LHCN-M2 (cell line): ENCODE data around the gene SMARCA5. TPM values are rescaled to one million over a fixed set of nuclear protein-coding genes. Genes with fewer than 3 reads are reported as not detected.
"Not testable (repeated sequence)": the region's sequence is repeated elsewhere in the genome, so short reads cannot be mapped to it uniquely, and the experiment has no call there.

Source experiments
- DNase-seq: peaks from one replicate; pipeline ENCODE4 v3.0.0-alpha.2; 2012; ENCODE audit warnings: low read depth
- polyA plus RNA-seq: library from polyadenylated mRNA; unstranded; fragments of >200 nt; gene quantifications from one replicate; pipeline ENCODE4 v1.2.1, GENCODE V29; 2012; ENCODE audit warnings: missing spikeins
- total RNA-seq: library from RNA; depleted of rRNA; stranded (reverse); fragments of >200 nt; gene quantifications from 2 replicates; pipeline ENCODE4 v1.2.3, GENCODE V29; 2014; rRNA removed

Gene SMARCA5, protein sequence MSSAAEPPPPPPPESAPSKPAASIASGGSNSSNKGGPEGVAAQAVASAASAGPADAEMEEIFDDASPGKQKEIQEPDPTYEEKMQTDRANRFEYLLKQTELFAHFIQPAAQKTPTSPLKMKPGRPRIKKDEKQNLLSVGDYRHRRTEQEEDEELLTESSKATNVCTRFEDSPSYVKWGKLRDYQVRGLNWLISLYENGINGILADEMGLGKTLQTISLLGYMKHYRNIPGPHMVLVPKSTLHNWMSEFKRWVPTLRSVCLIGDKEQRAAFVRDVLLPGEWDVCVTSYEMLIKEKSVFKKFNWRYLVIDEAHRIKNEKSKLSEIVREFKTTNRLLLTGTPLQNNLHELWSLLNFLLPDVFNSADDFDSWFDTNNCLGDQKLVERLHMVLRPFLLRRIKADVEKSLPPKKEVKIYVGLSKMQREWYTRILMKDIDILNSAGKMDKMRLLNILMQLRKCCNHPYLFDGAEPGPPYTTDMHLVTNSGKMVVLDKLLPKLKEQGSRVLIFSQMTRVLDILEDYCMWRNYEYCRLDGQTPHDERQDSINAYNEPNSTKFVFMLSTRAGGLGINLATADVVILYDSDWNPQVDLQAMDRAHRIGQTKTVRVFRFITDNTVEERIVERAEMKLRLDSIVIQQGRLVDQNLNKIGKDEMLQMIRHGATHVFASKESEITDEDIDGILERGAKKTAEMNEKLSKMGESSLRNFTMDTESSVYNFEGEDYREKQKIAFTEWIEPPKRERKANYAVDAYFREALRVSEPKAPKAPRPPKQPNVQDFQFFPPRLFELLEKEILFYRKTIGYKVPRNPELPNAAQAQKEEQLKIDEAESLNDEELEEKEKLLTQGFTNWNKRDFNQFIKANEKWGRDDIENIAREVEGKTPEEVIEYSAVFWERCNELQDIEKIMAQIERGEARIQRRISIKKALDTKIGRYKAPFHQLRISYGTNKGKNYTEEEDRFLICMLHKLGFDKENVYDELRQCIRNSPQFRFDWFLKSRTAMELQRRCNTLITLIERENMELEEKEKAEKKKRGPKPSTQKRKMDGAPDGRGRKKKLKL
- total RNA-seq, result 40.9 and 44.8 TPM in 2 replicates
- polyA plus RNA-seq, result 14.6 TPM

DNA sequence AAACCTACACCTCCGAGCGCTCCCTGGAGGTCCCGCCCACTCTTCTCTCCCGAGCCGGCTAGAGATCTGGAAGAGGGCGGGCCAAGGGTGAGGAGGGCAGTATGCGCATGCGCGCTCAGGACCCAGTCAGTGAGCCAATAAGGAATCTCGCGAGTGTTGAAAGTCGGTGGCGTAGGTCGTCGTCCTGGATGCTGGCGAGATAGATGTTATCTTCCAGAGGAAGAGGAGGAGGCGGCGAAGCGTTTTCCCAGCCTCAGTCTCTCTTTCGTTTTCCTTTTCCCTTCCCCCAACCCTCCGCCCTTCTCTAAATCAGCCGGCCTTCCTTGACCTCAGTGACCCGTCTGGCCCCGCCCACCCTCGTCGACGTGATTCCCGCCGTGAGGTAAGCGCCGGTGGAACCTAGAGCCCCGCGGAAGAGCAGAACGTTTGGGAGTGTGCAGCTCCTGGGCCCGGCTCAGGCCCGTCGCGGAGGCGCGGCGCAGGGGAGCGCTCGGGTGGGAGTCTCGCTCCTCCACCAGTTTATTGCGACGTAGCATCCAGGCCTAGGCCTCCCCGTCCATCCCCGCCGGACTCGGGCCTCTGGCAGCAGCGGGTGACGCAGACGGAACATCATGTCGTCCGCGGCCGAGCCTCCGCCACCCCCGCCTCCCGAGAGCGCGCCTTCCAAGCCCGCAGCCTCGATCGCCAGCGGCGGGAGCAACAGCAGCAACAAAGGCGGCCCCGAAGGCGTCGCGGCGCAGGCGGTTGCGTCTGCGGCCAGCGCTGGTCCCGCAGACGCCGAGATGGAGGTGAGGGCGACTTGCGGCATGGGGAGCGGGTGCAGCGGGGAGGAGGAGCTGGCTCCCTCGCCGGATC, at the start of gene SMARCA5:
Gene SMARCA5, plus strand, starts transcription at position 389 of the 855 bp plus-strand sequence. Its CDS starts 223 bp downstream, at position 612.
- DNase-seq, result peak; percentile 97

DNA sequence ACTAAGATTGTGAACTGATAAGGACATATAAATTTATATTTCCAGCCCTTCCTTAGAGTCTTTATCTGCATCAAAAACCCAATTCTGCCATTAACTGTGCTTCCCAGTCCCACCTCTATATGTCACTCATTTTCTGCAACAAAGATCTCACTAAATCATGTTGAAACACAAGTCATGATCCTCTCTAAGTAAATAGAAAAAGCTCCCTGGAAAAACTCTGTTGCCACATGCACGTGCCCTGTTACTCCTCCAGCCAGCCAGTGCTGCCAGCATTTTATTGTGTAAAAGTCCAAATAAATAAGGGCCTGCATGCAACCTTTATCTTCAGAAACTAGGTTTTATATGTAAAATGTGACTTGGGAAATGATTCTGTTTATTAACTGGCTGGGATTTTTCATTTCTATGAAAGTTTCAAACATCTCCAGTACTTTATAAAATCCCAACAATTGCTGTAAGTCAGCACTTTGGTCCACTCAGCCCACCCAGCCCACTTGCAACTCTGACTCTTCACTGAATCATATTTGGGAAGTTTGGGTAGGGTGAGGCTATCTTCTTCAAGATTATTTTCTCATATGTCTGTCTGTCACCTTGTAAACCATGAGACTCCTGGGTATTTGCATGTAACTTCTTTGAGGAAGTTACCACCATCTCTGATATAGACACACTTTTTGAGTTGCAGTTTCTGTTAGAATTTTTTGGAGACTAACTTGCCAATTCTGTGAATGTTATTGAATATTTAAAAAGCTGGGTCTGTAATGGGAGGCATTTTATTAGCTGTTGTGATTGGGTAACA, 40.0 kb upstream of the SMARCA5 start:
- no peak for DNase-seq

DNA sequence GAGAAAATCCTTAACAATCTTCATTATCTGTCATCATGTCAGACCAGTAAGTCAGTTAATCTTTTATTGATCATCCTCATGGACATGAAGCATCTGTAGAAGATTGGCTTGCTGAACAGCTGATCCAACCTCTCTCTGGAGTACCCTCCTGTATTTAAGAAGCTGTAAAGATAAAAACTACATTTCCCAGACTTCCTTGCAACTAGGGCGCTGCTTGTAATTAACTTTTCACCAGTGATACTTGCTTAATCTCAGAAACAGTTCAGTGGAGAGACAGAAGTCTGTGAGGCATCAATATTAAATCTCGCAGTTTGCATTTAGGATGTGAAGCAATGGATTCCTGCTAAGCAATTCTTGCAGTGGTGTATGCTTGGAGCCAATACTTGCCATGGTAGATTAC, 36.0 kb upstream of the SMARCA5 start:
- DNase-seq, result no peak

DNA sequence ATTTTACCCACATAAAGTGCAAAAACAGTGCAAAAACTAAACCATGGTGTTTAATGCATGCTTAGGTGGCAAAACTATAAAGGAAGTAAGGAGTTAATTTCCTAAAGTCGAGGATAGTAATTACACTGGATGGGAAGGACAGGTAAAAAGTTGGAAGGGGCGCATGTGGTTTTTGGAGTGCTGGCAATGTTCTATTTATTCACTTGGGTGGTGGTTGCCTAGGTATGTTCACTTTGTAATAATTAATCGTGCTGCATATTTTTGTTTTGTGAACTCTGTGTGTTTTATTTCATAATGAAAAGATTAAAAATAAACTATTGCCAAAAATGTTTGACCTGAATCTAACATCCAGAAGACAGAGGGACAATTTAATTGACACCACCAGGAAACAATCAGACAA, 32.1 kb upstream of the SMARCA5 start:
- DNase-seq, result no peak

DNA sequence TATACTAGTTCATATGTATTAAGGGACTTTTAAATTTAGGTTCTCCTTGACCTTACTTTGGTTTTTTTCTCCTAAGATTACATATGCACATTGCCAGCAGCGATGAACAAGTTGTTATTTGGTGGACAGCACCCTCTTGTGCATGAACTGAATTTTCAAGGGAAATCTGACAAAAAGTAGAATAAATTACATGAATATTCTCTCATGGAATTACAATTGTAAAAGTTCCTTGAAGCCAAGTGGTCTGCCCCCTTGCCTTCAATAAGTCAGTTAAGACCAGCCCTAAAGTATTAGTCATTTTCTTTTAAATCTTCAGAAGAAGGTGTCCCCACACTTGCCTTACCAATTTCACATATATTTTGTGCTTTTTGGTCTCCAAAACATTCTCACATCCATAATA, 30.7 kb upstream of the SMARCA5 start:
- DNase-seq, result peak; percentile 41

DNA sequence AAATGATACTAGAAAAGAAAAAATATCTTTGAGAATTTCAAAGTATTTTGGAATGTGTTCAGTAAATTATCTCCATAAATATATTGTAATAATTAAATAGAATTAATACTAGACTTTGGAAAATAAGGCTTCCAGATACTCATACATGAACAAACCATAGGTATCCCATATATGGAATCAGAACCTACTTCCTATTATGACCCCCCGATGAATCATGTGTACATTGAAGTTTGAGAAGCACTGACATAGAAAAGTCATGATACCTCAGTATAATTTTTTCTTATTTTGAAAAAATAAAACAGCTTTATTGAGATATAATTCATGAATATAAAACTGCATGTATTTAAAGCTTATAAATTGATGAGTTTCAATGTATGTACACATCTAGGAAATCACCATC, 27.2 kb upstream of the SMARCA5 start:
- DNase-seq, result no peak

DNA sequence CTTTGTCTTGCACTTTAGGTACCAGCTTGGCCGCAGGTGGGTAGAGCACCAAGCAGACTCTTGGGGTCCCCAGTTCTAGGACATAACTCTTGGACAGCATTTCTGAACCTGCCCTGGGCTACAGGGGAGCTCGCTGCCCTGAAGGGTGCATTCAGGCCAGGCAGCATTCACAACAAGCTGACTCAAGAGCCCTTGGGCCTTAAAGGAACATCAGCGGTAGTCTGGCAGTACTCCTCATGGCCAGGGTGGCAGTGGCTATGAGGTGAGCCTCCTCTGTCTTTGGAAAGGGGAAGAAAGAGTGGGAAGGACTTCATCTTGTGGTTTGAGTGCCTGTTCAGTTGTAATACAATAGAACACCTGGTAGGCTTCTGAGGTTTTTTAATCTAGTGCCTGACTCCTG, 24.8 kb upstream of the SMARCA5 start:
- DNase-seq, result no peak

DNA sequence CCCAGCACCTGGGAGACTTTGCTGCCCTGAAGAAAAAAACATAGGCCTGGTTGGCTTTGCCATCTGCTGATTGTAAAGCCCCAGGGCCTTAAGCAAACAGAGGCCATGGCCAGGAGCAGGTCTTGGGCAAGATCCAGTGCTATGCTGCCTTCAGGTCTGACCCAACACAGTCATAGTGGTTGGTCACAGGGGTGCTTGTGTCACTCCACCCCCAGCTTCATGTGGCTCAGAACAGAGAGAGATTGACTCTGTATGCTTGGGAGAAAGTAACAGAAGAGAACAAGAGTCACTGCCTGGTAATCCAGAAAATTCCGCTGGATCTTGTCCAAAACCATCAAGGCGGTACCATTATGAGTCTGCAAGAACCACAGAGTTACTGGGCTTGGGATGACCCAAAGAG, 24.4 kb upstream of the SMARCA5 start:
- peak; percentile 61 for DNase-seq

DNA sequence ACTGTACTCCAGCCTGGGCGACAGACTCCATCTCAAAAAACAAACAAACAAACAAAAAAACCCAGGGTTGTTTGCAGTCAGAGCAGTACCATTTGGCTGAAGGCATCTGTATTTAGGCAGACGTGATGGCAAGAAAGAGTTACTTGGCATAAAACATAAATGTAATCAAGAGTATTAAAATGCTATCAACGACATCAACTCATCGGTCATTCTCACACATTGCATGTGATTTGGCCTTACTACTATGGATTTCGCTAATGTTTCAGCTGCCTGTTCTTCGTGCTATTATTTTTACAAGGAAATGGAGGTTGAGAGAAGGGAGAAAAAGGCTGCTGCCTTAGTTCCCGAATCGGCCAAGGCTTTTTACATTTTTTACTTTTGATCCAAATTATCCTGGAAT, 15.5 kb upstream of the SMARCA5 start:
- no peak for DNase-seq

DNA sequence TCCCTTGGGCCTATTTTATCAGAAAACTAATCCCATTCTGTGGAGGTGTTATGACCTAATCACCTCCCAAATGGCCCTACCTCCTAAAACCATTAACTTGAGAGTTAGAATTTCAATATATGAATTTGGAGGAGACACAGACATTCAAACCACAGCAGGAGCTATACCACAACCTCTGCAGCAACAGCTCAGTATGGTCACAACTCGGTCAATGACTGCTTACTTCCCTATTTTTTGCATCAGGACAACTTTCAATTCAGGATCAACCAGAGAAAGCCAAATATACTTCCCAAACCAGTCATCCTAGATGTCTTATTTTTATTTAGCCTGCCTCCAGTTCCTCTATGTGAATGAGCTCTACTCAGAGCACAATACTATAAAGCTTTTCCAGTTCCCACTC, 11.3 kb upstream of the SMARCA5 start:
- no peak for DNase-seq

DNA sequence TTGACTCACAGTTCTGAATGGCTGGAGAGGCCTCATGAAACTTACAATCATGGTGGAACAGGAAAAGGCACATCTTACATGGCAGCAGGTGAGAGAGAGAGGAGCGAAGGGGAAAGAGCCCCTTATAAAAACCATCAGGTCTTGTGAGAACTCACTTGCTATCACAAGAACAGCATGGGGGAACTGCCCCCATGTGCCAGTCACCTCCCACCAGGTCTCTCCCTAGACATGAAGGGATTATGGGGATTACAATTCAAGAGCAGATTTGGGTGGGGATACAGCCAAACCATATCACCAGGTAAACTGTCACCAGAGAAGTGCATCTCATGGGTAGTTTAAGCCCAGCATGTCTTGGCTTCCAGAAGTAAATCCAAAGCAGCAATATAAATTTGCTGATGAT, 7.5 kb upstream of the SMARCA5 start:
- DNase-seq, result no peak

DNA sequence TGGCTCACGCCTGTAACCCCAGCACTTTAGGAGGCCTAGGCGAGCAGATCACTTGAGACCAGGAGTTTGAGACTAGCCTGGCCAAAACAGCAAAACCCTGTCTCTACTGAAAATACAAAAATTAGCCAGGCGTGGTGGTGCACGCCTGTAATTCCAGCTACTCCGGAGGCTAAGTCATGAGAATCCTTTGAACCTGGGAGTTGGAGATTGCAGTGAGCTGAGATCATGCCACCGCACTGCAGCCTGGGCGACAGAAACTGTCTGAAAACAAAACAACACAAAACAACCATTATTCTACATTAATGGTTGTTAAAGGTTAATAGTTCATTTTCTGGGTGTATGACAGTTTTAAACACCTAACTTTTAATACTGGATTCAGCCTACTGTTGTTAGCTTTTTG, 1.6 kb upstream of the SMARCA5 start:
- no peak for DNase-seq

DNA sequence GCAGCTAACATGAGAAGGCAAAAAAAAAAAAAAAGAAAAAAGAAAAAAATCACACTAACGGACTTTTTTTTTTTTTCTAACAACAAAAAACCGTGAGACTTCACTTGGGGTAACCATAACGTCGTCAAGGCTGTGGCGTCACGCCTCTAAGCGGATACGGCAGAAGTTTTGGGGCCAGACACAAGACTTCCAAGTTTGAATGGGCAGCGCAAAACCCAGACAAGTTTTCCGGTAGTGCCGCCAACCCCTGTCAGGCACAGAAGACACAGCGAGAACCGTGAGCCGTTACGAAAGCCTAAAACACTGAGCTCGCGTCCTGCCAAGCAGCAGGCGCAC, 556 bp upstream of the SMARCA5 start:
- DNase-seq, result no peak

DNA sequence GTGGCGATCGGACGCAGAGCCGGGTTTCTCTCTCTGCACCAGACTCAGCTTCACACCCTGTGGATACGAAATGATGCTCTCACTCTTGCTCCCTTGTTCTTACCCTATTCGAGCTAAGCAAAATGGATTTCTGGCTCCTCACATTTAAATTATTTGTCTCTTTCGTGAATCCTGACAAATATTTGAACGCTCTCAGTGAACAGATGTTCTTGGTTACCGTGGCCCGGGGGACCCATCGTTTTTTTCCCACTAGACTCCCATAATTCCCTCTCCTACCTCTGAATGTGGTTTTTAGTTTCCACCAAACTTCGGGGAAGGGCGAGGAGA, 630 bp downstream of the SMARCA5 start:
- DNase-seq, result no peak

DNA sequence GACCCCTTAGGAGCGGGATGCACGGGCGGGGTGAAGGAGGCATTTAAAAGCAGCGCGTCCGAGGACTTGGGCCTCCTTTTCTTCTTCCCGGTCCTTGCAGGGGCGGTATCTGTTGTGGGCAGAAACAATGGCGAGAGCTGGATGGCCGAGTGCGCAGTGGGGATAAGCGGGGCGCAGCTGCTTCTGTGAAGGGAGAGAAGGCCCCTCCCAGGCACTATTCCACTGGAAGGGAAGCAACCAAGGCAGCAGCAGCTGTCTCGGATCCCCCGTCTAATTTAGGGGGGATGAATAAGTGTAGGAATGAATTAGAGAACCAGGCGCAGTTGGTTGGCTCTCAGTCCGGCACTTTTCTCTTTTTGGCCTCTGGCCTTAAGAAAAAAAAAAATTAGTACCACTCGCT, 995 bp downstream of the SMARCA5 start:
- DNase-seq, result peak; percentile 83

DNA sequence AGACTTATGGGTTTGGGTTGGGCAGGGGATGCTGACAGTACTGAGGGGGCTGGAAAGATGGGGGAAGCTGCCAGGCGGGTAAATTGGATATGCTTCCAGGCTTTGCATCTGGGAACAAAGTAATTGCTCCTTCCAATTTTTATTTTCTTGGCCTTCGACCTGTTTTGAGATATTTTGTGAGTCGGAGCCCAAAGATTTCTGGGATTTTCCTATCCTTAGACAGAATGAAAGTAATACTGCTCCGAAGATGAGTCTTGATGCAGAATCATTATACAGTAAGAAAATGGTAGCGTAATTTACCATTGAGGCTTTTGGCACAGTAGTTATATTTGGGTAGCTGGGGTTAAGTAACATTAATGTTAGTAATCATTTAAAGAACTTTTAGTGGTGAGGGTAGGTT, 1.4 kb downstream of the SMARCA5 start:
- no peak for DNase-seq

DNA sequence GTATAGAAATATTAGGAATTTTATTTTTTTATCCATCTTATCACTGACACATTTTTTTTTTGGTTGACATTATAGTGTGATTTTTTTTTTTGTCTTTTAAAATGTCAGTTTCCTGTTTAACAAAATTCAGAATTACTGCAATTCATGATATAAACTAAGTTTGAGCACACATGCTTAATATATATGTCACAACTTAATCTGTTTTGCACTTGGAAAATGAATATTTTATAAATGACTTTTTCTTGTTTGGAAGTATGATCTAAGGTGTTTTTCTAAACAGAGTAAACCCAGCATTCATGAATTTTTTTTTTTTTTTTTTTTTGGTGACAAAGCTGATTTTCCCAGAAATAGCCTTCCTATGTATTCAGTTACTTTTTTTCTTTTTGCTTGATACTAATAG, 2.4 kb downstream of the SMARCA5 start:
- no peak for DNase-seq

DNA sequence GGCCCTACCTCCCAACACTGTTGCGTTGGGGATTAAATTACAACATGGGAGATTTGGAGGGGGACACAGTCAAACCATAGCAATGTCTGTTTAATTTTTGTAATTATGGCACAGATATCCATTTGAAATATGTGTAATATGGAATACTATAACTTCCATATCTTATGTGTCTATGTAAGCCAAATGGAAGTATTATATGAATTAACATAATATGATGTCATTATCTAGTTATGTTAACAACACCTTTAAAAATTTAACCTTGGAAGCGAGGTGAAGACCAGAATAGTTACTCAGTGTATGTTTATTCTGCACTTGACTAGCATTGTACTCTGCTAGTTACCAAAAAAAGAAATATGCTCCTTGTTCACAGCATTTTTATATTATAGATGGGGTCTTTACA, 4.3 kb downstream of the SMARCA5 start:
- DNase-seq, result no peak

DNA sequence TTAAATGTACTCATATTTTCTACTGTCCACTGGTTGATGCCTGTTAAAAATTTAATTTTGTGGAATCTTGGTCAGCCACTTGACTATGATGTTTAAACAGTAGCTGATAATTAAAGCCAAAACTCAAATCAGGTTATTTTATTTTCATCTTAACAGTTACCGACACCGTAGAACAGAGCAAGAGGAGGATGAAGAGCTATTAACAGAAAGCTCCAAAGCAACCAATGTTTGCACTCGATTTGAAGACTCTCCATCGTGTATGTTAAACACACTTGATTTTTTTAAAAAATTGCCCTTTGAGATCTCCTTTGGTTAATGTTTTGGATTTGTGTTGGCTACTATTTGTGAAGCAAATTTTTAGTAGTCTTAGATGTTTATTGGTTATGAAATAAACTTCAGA, 10.7 kb downstream of the SMARCA5 start:
- DNase-seq, result no peak

DNA sequence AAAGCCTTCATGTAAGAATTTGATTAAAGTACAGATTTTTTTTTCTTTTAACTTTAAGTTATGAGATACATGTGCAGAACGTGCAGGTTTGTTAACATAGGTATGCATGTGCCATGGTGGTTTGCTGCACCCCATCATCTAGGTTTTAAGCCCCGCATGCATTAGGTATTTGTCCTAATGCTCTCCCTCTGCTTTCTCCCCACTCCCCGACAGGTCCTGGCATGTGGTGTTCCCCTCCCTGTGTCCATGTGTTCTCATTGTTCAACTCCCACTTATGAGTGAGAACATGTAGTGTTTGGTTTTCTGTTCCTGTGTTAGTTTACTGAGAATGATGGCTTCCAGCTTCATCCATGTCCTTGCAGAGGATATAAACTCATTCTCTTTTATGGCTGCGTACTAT, 14.5 kb downstream of the SMARCA5 start:
- DNase-seq, result not testable (repeated sequence)

DNA sequence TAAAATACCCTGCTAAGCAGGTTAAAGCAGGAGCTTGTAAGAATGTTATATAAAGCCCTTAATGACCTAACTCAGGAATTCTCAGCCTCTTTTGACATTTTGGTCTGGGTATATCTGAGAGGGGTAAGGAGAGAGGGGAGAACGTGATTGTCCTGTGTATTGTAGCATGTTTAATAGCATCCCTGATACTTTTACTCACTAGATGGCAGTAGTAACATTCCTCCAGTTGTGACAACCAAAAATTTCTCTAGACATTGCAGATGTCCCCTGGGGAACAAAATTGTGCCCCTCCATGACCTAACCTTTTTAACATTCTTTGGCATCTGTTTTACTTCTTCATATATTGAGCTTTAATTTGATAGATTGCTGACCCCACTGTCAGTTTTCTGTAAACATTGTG, 17.9 kb downstream of the SMARCA5 start:
- DNase-seq, result peak; percentile 17
